NCI-H2107 treated with DMSO at 0.1 percent for 48 hours (cell line): ENCODE measurements around the gene PERCC1.

ENCODE experiments used
- DNase-seq: peaks from one replicate; lab custom pipeline; 2025; ENCODE audit not compliant: unreplicated experiment; lab: John Stamatoyannopoulos, UW

The PERCC1 gene

GRCh38 chr16:1430759-1431496, at the start of gene PERCC1:
Gene PERCC1 (plus strand): TSS chr16:1431078. CDS start chr16:1432594, 1,516 bp downstream.
- no peak for DNase-seq

GRCh38 chr16:1381612-1382406, 49.1 kb upstream of the PERCC1 start:
- DNase-seq = no peak

GRCh38 chr16:1383556-1383955, 47.3 kb upstream of the PERCC1 start:
- no peak for DNase-seq

- DNase-seq = no peak
These were observed 45.6 kb upstream of the PERCC1 start for GRCh38 chr16:1385232-1385631.

- DNase-seq = no peak
These were observed 43.5 kb upstream of the PERCC1 start for GRCh38 chr16:1387331-1387730.

GRCh38 chr16:1389762-1390161, 41.1 kb upstream of the PERCC1 start:
- DNase-seq = no peak

- no peak for DNase-seq
These were observed 40.6 kb upstream of the PERCC1 start for GRCh38 chr16:1390239-1390779.

GRCh38 chr16:1392826-1393225, 38.1 kb upstream of the PERCC1 start:
- DNase-seq = no peak

- no peak for DNase-seq
These were observed 37.2 kb upstream of the PERCC1 start for GRCh38 chr16:1393613-1394176.

- DNase-seq = no peak
These were observed 36.4 kb upstream of the PERCC1 start for GRCh38 chr16:1394367-1394951.

- no peak for DNase-seq
These were observed 35.3 kb upstream of the PERCC1 start for GRCh38 chr16:1395444-1396031.

GRCh38 chr16:1397779-1398178, 33.1 kb upstream of the PERCC1 start:
- DNase-seq = no peak

GRCh38 chr16:1398351-1398750, 32.5 kb upstream of the PERCC1 start:
- no peak for DNase-seq

GRCh38 chr16:1398826-1399581, 31.9 kb upstream of the PERCC1 start:
- DNase-seq = no peak

GRCh38 chr16:1401061-1401757, 29.7 kb upstream of the PERCC1 start:
- no peak for DNase-seq

GRCh38 chr16:1401758-1402154, 29.1 kb upstream of the PERCC1 start:
- DNase-seq = no peak

- DNase-seq = no peak
These were observed 27.8 kb upstream of the PERCC1 start for GRCh38 chr16:1403036-1403435.

GRCh38 chr16:1403733-1404132, 27.1 kb upstream of the PERCC1 start:
- DNase-seq = no peak

- no peak for DNase-seq
These were observed 23.1 kb upstream of the PERCC1 start for GRCh38 chr16:1407753-1408152.
